ENCODE results near the gene MAP4K3.

DNA sequence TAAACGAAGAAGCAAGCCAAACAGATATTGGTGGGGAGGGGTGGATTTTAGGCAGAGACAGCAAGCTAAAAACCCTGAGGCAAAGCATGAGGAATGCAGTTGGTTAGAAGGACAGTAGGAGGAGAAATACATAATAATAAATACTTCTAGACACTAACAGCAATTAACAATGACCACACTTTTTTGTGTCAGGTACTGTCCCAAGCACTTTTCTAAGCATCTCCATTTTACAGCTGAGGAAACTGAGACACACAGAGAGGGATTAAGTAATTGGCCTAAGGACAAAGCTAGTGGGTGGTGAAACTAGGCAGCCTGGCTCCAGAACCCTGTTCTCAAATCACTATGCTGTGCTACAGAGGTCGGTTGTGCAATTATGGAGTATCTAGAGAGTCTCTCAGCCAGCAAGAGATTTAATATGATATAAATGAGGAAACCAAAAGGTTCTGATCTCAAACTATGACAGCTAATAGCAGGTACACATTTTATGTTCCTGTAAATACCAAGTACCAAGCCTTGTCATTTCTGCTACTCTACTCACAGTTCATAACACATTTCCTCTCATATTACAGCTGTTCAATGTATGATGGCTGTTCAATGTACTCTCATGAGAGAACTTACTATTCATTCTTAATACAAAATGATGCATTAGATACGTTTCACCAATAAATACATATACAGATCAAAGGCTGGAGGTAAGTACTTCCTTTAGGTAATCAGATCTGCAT, 5.3 kb downstream of the MAP4K3 start:
- TF ChIP-seq, protein P1, sequence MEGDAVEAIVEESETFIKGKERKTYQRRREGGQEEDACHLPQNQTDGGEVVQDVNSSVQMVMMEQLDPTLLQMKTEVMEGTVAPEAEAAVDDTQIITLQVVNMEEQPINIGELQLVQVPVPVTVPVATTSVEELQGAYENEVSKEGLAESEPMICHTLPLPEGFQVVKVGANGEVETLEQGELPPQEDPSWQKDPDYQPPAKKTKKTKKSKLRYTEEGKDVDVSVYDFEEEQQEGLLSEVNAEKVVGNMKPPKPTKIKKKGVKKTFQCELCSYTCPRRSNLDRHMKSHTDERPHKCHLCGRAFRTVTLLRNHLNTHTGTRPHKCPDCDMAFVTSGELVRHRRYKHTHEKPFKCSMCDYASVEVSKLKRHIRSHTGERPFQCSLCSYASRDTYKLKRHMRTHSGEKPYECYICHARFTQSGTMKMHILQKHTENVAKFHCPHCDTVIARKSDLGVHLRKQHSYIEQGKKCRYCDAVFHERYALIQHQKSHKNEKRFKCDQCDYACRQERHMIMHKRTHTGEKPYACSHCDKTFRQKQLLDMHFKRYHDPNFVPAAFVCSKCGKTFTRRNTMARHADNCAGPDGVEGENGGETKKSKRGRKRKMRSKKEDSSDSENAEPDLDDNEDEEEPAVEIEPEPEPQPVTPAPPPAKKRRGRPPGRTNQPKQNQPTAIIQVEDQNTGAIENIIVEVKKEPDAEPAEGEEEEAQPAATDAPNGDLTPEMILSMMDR (IDR thresholded peaks at IDR 0.05): no peak
- TF ChIP-seq EZH2 (IDR thresholded peaks at IDR 0.05; ENCODE audit: borderline replicate concordance, insufficient read depth, low read depth, low read length, poor library complexity, severe bottlenecking): no peak

Measured in B cell (primary cell).